ENCODE data around the gene HOXB3.

Gene HOXB3

GRCh38 chr17:48593840-48594537, 3.9 kb upstream of the HOXB3 start:
- TF ChIP-seq, protein P1, sequence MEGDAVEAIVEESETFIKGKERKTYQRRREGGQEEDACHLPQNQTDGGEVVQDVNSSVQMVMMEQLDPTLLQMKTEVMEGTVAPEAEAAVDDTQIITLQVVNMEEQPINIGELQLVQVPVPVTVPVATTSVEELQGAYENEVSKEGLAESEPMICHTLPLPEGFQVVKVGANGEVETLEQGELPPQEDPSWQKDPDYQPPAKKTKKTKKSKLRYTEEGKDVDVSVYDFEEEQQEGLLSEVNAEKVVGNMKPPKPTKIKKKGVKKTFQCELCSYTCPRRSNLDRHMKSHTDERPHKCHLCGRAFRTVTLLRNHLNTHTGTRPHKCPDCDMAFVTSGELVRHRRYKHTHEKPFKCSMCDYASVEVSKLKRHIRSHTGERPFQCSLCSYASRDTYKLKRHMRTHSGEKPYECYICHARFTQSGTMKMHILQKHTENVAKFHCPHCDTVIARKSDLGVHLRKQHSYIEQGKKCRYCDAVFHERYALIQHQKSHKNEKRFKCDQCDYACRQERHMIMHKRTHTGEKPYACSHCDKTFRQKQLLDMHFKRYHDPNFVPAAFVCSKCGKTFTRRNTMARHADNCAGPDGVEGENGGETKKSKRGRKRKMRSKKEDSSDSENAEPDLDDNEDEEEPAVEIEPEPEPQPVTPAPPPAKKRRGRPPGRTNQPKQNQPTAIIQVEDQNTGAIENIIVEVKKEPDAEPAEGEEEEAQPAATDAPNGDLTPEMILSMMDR (IDR thresholded peaks at IDR 0.05; ENCODE audit: borderline replicate concordance, insufficient read depth, low read depth, low read length), result peak; percentile 93
- H3K4me3 ChIP-seq (ENCODE audit: low read depth, low read length), result peak overlapping the region; percentile 38

DNA sequence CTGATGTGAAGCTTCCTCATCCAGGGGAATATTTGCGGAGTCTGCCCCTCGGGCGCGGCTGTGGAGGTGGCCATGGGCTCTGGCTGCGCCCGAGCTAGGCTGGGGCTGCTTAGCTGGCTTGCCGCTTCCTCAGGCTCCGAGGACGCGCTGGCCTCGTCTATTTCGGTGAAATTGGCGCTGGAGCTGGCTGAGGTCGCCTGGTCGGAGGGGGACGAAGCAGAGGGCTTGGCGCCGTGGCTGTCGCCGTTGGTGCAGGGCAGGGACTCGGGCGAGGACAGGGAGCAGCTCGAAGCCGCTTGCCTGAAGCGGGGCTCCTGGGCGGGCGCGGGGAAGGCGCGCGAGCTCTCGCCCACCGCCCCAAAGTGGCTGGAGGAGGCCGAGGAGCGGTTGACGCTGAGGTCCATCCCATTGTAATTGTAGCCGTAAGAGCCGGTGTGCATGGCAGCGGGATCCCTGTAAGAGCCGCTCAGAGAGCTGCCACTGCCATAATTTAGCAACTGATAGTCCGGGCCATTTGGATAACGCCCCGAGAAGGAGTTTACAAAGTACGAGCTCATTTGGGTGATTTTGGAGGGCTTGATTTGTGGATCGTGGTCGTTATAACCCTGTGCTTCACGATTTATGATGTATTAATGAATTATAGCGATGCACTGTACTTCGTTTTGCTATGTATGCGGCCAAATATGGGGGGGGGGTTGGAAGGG, 3.2 kb upstream of the HOXB3 start, which contains the start of gene HOXB5:
Gene HOXB5, minus strand, starts transcription at position 654 of the 704 bp plus-strand sequence. Its CDS starts 97 bp downstream, at position 557.
- peak within 1 kb of the TSS; percentile 38 for H3K4me3 ChIP-seq (ENCODE audit: low read depth, low read length)
- TF ChIP-seq, protein P1 (IDR thresholded peaks at IDR 0.05; ENCODE audit: borderline replicate concordance, insufficient read depth, low read depth, low read length), result no peak

GRCh38 chr17:48592577-48592976, 2.5 kb upstream of the HOXB3 start:
- TF ChIP-seq, protein P1 (IDR thresholded peaks at IDR 0.05; ENCODE audit: borderline replicate concordance, insufficient read depth, low read depth, low read length), result no peak
- H3K4me3 ChIP-seq (ENCODE audit: low read depth, low read length), result no peak overlapping the region

GRCh38 chr17:48592057-48592514, 2.0 kb upstream of the HOXB3 start:
- H3K4me3 ChIP-seq (ENCODE audit: low read depth, low read length), result no peak overlapping the region
- TF ChIP-seq, protein P1 (IDR thresholded peaks at IDR 0.05; ENCODE audit: borderline replicate concordance, insufficient read depth, low read depth, low read length), result no peak

- no peak overlapping the region for H3K4me3 ChIP-seq (ENCODE audit: low read depth, low read length)
- TF ChIP-seq, protein P1 (IDR thresholded peaks at IDR 0.05; ENCODE audit: borderline replicate concordance, insufficient read depth, low read depth, low read length), result no peak
These were observed 1.4 kb upstream of the HOXB3 start for GRCh38 chr17:48591255-48592056.

- TF ChIP-seq, protein P1 (IDR thresholded peaks at IDR 0.05; ENCODE audit: borderline replicate concordance, insufficient read depth, low read depth, low read length), result no peak
- no peak overlapping the region for H3K4me3 ChIP-seq (ENCODE audit: low read depth, low read length)
These were observed 643 bp upstream of the HOXB3 start for GRCh38 chr17:48590607-48591161.

All from GM12875 (cell line).